Skeletal muscle satellite cell (primary cell): ENCODE measurements around the gene CCDC141.

ENCODE experiments used
- H3K27me3 ChIP-seq: 2 replicates; pipeline ENCODE4 v1.7.0; 2013; ENCODE audit warnings: low read length; ENCODE audit not compliant: control insufficient read depth, insufficient read depth
- H3K36me3 ChIP-seq: 2 replicates; pipeline ENCODE4 v1.7.0; 2013; ENCODE audit warnings: mild to moderate bottlenecking, control low read depth, low read length; ENCODE audit not compliant: insufficient read depth
- H3K4me1 ChIP-seq: 2 replicates; pipeline ENCODE4 v1.7.0; 2013; ENCODE audit warnings: low read length; ENCODE audit not compliant: control insufficient read depth, insufficient read depth
- H3K4me2 ChIP-seq: 2 replicates; pipeline ENCODE4 v1.7.0; 2013; ENCODE audit warnings: mild to moderate bottlenecking, low read length
- H3K4me3 ChIP-seq: 2 replicates; pipeline ENCODE4 v1.7.0; 2013; ENCODE audit warnings: low read length
- H3K9ac ChIP-seq: 2 replicates; pipeline ENCODE4 v1.7.0; 2013; ENCODE audit warnings: mild to moderate bottlenecking, low read depth, low read length, moderate library complexity
- H3K9me3 ChIP-seq: replicated peaks from 2 replicates; pipeline ENCODE4 v1.7.0; 2013; ENCODE audit warnings: mild to moderate bottlenecking, control low read depth, low read length

Gene CCDC141

GRCh38 chr2:178863130-178863855 lies 186.6 kb downstream of the CCDC141 start:
- Histone ChIP-seq H3K4me3 (peak overlapping the region; percentile 45), H3K4me1 (peaks cover 42% of the 10 kb centered on the region), H3K9ac (peak overlapping the region; percentile 49)

GRCh38 chr2:178860551-178860950 lies 189.4 kb downstream of the CCDC141 start:
- Histone ChIP-seq H3K4me1 (peaks cover 40% of the 10 kb centered on the region), H3K27me3 (no peaks in the 10 kb centered on the region), H3K36me3 (no peaks in the 10 kb centered on the region), H3K9ac (no peak overlapping the region), H3K4me3 (no peak overlapping the region), H3K9me3 (no peaks in the 10 kb centered on the region), H3K4me2 (no peak overlapping the region)

More at GRCh38 chr2:178863130-178863855, 186.6 kb downstream of the CCDC141 start:
- Histone ChIP-seq H3K36me3 (no peaks in the 10 kb centered on the region), H3K27me3 (no peaks in the 10 kb centered on the region), H3K9me3 (no peaks in the 10 kb centered on the region), H3K4me2 (peak overlapping the region; percentile 63)

GRCh38 chr2:178859730-178860129 lies 190.2 kb downstream of the CCDC141 start:
- Histone ChIP-seq H3K4me3 (no peak overlapping the region), H3K4me1 (peaks cover 37% of the 10 kb centered on the region), H3K4me2 (no peak overlapping the region), H3K9me3 (no peaks in the 10 kb centered on the region), H3K9ac (no peak overlapping the region), H3K36me3 (no peaks in the 10 kb centered on the region), H3K27me3 (no peaks in the 10 kb centered on the region)

GRCh38 chr2:178858896-178859625 lies 190.9 kb downstream of the CCDC141 start:
- Histone ChIP-seq H3K27me3 (no peaks in the 10 kb centered on the region), H3K4me1 (peaks cover 33% of the 10 kb centered on the region), H3K9me3 (no peaks in the 10 kb centered on the region), H3K4me3 (no peak overlapping the region), H3K9ac (no peak overlapping the region), H3K36me3 (no peaks in the 10 kb centered on the region), H3K4me2 (peak overlapping the region; percentile 9)

GRCh38 chr2:178855151-178855550 lies 194.8 kb downstream of the CCDC141 start:
- Histone ChIP-seq H3K4me2 (no peak overlapping the region), H3K27me3 (no peaks in the 10 kb centered on the region), H3K36me3 (no peaks in the 10 kb centered on the region), H3K4me1 (peaks cover 20% of the 10 kb centered on the region), H3K9ac (no peak overlapping the region), H3K9me3 (no peaks in the 10 kb centered on the region), H3K4me3 (no peak overlapping the region)

GRCh38 chr2:178848335-178848734 lies 201.6 kb downstream of the CCDC141 start:
- H3K36me3 ChIP-seq: no peaks in the 10 kb centered on the region
- peaks cover 17% of the 10 kb centered on the region for H3K4me1 ChIP-seq
- no peak overlapping the region for H3K4me3 ChIP-seq
- no peaks in the 10 kb centered on the region for H3K27me3 ChIP-seq
- no peaks in the 10 kb centered on the region for H3K9me3 ChIP-seq
- no peak overlapping the region for H3K9ac ChIP-seq
- H3K4me2 ChIP-seq: no peak overlapping the region

- no peak overlapping the region for H3K4me3 ChIP-seq
- H3K36me3 ChIP-seq: no peaks in the 10 kb centered on the region
- no peaks in the 10 kb centered on the region for H3K9me3 ChIP-seq
- H3K4me2 ChIP-seq: peak overlapping the region; percentile 48
- peaks cover 17% of the 10 kb centered on the region for H3K4me1 ChIP-seq
- H3K9ac ChIP-seq: no peak overlapping the region
- no peaks in the 10 kb centered on the region for H3K27me3 ChIP-seq
These were observed 203.5 kb downstream of the CCDC141 start for GRCh38 chr2:178846458-178846802.

DNA sequence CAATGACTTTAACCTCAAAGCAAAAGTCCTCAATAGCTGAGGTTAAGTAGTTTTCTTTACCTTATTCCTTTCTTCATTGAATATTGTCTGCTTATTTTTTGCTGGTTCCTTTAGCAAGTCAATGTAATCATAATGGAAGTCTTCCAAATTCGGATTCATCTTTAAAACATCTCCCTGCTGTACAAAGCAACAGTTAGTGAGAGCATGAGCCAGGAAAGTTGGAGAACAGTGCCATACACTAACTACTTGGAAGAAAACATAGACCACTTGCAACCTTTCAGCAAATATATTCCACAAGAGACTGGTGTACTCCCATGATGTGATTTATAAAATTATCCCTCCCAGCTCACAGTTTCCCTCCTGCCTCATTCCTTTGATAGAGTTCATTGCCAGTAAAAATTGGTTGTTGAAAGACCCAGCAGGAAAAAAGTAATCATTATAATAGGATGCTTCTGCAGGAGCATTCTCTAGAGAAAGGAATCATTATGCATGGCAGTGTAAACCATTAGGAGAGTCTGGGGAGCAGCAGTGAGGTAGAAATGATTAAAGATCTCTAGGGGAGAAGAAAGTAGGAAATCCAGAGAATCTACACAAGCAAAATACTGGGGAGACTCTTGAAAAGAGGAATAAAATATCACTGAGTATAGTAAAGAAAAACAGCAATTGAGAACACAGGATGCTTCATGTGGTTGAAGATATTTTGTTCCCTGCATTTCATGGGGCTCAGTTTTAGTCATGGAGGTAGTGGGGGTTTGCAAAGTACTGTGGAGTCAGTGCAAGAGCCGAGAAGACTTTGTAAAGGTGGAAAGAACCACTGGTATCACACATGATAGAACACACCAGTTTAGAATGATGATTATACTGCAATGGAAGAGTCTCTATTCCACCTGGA lies 204.1 kb downstream of the CCDC141 start:
- Histone ChIP-seq H3K36me3 (no peaks in the 10 kb centered on the region), H3K9ac (no peak overlapping the region), H3K27me3 (no peaks in the 10 kb centered on the region)

DNA sequence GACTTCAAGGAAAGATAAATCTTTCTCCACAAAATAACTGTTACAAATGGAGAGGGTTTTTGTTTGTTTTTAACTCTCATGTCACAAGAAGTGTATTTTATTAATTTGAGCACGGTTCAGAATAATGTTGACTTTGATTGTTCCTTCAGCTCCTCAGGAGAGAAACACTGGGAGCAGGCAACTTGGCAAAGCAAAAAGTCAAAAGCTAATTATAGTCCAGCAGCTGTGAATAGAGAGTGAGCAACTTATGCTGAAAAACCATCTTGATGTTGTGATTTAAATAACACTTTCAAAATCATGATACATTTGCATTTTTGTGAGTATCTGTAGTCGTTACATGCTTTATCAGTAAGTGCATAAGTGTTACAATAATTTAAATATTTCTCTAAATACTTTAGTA lies 205.2 kb downstream of the CCDC141 start:
- Histone ChIP-seq H3K9ac (no peak overlapping the region), H3K4me3 (no peak overlapping the region), H3K27me3 (no peaks in the 10 kb centered on the region), H3K4me1 (peaks cover 17% of the 10 kb centered on the region), H3K36me3 (no peaks in the 10 kb centered on the region), H3K4me2 (no peak overlapping the region), H3K9me3 (no peaks in the 10 kb centered on the region)

More for the DNA sequence above, 204.1 kb downstream of the CCDC141 start:
- peak overlapping the region; percentile 48 for H3K4me2 ChIP-seq
- H3K4me1 ChIP-seq: peaks cover 17% of the 10 kb centered on the region
- H3K9me3 ChIP-seq: no peaks in the 10 kb centered on the region
- H3K4me3 ChIP-seq: no peak overlapping the region

DNA sequence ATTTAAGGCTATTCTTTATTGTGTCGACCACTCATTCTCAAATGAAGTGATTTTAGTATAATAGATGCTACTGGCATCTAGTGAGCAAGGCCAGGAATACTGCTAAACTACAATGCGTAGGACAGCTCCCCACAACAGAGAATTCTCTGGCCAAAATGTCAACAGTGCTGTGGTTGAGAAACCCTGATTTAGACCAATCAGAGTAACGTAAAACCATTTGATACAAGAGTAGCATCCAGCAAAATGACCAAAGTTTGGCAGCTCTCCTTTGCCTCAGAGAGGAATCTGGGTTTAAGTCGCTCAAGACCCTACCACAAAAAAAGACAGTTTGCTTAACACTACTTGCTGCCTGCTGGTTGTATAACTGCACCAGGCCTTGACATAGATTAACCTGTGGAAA lies 205.7 kb downstream of the CCDC141 start:
- Histone ChIP-seq H3K4me1 (peaks cover 17% of the 10 kb centered on the region), H3K9me3 (no peaks in the 10 kb centered on the region), H3K27me3 (no peaks in the 10 kb centered on the region), H3K4me2 (no peak overlapping the region), H3K9ac (no peak overlapping the region), H3K4me3 (no peak overlapping the region), H3K36me3 (no peaks in the 10 kb centered on the region)

DNA sequence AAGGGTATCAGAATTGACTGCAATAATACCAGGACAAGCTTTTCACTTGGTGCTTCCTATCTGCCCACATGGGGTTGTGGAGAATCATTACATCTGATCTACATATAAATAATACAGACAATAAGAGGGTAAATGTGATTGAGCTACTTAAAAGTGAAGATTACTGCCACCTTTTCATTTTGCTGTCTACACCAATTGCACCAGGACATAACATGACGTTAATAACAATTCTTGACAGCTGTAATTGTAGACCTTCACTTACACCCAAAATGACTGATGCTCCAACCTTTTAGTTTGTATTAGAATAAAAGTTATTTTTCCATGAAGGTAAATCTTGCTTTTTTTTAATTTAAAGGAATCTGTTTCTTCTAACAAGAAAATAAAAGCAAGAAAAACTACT lies 206.2 kb downstream of the CCDC141 start:
- Histone ChIP-seq H3K9me3 (no peaks in the 10 kb centered on the region), H3K4me1 (peaks cover 17% of the 10 kb centered on the region), H3K4me3 (no peak overlapping the region), H3K9ac (no peak overlapping the region), H3K4me2 (no peak overlapping the region), H3K27me3 (no peaks in the 10 kb centered on the region), H3K36me3 (no peaks in the 10 kb centered on the region)
